Activated naive CD4-positive, alpha-beta T cell treated with anti-CD3 and anti-CD28 coated beads, Interleukin-2, amount 10 ng/mL, durations not matched to agents 7 days and 5 days (primary cell): ENCODE results near the gene PHF19.

Experiments
- CTCF ChIA-PET: fragments of 350-600 bp; sonication (Branson Sonifier 250); formaldehyde crosslinking; loops from one replicate; lab custom pipeline; 2021; ENCODE audit warnings: antibody characterized with exemption; lab: Charles Lee
- DNase-seq: peaks from one replicate; pipeline ENCODE4 v3.0.0-alpha.2; 2020
- H3K27ac Mint-ChIP-seq: one replicate; pipeline ENCODE4 v1.8.0; 2021; ENCODE audit warnings: mild to moderate bottlenecking, moderate library complexity, mixed read lengths
- H3K27me3 Mint-ChIP-seq: one replicate; pipeline ENCODE4 v1.8.0; 2021; ENCODE audit warnings: mild to moderate bottlenecking, mixed read lengths
- H3K36me3 Mint-ChIP-seq: one replicate; pipeline ENCODE4 v1.8.0; 2021; ENCODE audit warnings: mixed read lengths
- H3K4me1 Mint-ChIP-seq: one replicate; pipeline ENCODE4 v1.8.0; 2021; ENCODE audit warnings: mixed read lengths
- H3K4me3 Mint-ChIP-seq: one replicate; pipeline ENCODE4 v1.8.0; 2021; ENCODE audit warnings: mild to moderate bottlenecking, moderate library complexity, mixed read lengths
- H3K9me3 Mint-ChIP-seq: one replicate; pipeline ENCODE4 v1.8.0; 2021; ENCODE audit warnings: mixed read lengths

Gene PHF19

DNA sequence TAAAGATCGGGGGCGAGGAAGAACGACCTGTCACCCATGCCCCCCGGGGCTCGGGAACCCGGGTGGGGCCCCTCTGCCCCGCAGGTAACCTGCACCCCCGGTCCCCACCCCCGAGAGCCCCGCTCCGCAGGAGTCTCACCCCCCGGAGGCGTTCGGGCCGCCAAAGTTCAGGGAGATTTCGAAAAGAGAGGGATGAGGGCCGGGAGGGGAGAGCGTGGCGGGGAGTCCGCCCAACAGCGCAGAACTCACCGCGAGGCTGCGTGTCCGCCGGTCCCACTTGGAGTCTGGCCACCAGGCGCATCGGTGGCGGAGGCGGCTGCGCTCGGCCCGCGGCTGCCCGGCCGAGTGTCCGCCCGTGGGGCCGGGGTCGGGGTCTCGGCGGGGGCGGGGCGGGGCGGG, at the start of gene PHF19:
Gene PHF19, minus strand, starts transcription at position 347 of the 399 bp plus-strand sequence. CDS start 2,447 bp downstream, outside the sequence.
- Mint-ChIP-seq H3K27ac (peak within 1 kb of the TSS; percentile 95), H3K4me3 (peak within 1 kb of the TSS; percentile 82), H3K36me3 (peaks cover 61% of the 10 kb centered on the region), H3K9me3 (no peaks in the 10 kb centered on the region), H3K4me1 (peaks cover 84% of the 10 kb centered on the region), H3K27me3 (no peaks in the 10 kb centered on the region)
- DNase-seq = peak; percentile 69
- CTCF ChIA-PET = interaction anchor here (1.7 to 11.3 kb wide), 2 partner anchors 20 to 60 kb away, joined by 4 to 83 read pairs; no protein-coding TSS in a partner anchor

- Mint-ChIP-seq H3K36me3 (peaks cover 54% of the 10 kb centered on the region), H3K27ac (peak within 1 kb of the TSS; percentile 94), H3K4me1 (peaks cover 86% of the 10 kb centered on the region), H3K9me3 (no peaks in the 10 kb centered on the region), H3K27me3 (no peaks in the 10 kb centered on the region), H3K4me3 (peak within 1 kb of the TSS; percentile 84)
- CTCF ChIA-PET = interaction anchor here (0.7 to 3.8 kb wide), 11 partner anchors 10 to 58 kb away, joined by 3 to 18 read pairs (median 6); no protein-coding TSS in a partner anchor
- DNase-seq = peak; percentile 56
Measured at GRCh38 chr9:120926397-120926928, 49.5 kb upstream of the PHF19 start, which contains the start of gene TRAF1. TSS of gene TRAF1 (minus strand) at chr9:120926796. CDS start at chr9:120926075, 721 bp downstream.

- peak; percentile 66 for DNase-seq
- peaks cover 86% of the 10 kb centered on the region for H3K4me1 Mint-ChIP-seq
- peak overlapping the region; percentile 84 for H3K4me3 Mint-ChIP-seq
- CTCF ChIA-PET = interaction anchor here (0.7 to 3.8 kb wide), 11 partner anchors 8 to 57 kb away, joined by 3 to 18 read pairs (median 6); no protein-coding TSS in a partner anchor
- peak overlapping the region; percentile 94 for H3K27ac Mint-ChIP-seq
- peaks cover 57% of the 10 kb centered on the region for H3K36me3 Mint-ChIP-seq
- H3K9me3 Mint-ChIP-seq = no peaks in the 10 kb centered on the region
- H3K27me3 Mint-ChIP-seq = no peaks in the 10 kb centered on the region
Measured at GRCh38 chr9:120925535-120926396, 48.8 kb upstream of the PHF19 start.

DNA sequence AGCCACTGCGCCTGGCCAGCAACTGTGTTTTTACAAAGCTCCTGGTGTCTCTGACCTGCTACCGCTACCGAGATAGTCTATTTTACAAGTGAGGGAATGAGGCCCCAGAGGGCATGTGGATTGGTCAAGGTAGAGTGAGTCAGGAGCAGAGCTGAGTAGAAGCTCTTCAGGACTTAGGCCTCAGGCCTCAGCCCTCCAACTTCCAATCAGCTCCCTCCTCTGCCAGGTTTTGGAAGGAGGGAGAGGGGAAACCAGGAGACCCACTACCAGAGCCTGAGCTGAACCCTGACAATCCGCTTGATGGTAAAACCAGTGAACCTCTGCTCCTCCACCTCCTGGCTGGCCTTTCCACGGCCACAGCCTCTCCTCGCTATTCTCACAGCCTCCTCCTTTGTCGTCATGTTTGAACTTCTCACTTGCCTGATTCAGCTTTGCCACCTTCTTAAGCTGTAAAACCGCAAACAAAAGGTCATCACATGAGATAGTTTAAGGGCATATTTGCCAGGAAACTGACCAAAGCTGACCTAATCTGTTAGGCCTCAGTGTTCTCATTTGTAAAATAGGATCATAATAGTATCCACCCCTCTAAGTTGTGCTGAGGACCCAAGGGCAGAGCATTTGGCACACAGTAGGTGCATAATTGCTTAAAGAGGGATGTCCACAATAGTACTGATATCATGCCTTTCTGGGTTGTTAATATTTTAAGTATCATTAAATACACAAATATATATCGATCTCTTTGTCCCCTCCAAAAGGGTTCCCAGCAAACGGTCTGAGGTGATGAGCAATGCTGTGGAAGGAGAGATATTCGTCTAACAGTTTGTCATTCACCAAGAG, 47.9 kb upstream of the PHF19 start:
- H3K4me3 Mint-ChIP-seq = peak overlapping the region; percentile 84
- H3K36me3 Mint-ChIP-seq = peaks cover 65% of the 10 kb centered on the region
- no peak for DNase-seq
- no peaks in the 10 kb centered on the region for H3K9me3 Mint-ChIP-seq
- CTCF ChIA-PET = interaction anchor here (0.9 to 3.8 kb wide), 7 partner anchors 9 to 147 kb away, joined by 3 to 18 read pairs (median 4); no protein-coding TSS in a partner anchor
- peaks cover 87% of the 10 kb centered on the region for H3K4me1 Mint-ChIP-seq
- H3K27me3 Mint-ChIP-seq = no peaks in the 10 kb centered on the region
- H3K27ac Mint-ChIP-seq = peak overlapping the region; percentile 94

- Mint-ChIP-seq H3K27ac (peak overlapping the region; percentile 94), H3K4me3 (peak overlapping the region; percentile 84), H3K4me1 (peaks cover 87% of the 10 kb centered on the region), H3K9me3 (no peaks in the 10 kb centered on the region), H3K27me3 (no peaks in the 10 kb centered on the region), H3K36me3 (peaks cover 77% of the 10 kb centered on the region)
- CTCF ChIA-PET = interaction anchor here (0.9 to 3.8 kb wide), 9 partner anchors 8 to 148 kb away, joined by 3 to 18 read pairs (median 3); no protein-coding TSS in a partner anchor
- no peak for DNase-seq
Measured at GRCh38 chr9:120923620-120924328, 46.8 kb upstream of the PHF19 start.

GRCh38 chr9:120922404-120923195, 45.6 kb upstream of the PHF19 start:
- Mint-ChIP-seq H3K27me3 (no peaks in the 10 kb centered on the region), H3K4me3 (peak overlapping the region; percentile 84)
- DNase-seq = no peak

DNA sequence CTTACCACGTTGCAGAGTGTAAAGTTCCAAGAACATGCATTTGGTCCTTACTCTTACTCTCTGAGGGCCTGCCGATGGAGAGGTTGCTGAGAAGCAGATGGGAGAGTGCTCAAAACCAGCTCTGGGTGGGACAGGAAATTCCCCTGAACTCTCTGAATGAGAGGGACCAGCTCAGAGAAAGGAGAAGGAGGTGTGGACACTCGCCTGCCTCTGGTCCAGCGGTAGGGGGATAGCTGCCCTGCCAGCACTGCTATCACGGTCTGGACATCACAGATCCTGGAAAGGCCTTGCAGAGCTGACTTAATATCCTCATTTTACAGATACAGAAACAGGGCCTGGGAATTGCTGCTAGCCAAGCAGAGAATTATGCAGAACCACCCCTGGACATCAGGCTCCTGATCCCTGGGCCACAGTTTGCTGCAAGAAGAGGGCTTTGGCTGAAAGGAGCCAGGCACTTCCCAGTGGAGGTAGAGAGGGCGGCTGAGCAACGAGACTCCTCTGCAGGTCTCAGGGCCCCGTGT, 44.7 kb upstream of the PHF19 start:
- DNase-seq = no peak
- Mint-ChIP-seq H3K4me3 (peak overlapping the region; percentile 84), H3K27me3 (no peaks in the 10 kb centered on the region), H3K9me3 (peaks cover 7% of the 10 kb centered on the region), H3K36me3 (peaks cover 89% of the 10 kb centered on the region), H3K27ac (peak overlapping the region; percentile 94), H3K4me1 (peaks cover 88% of the 10 kb centered on the region)
- CTCF ChIA-PET = interaction anchor here (1.1 kb wide), 1 partner anchor 52 kb away, joined by 5 read pairs; no protein-coding TSS in a partner anchor

More at GRCh38 chr9:120922404-120923195, 45.6 kb upstream of the PHF19 start:
- peaks cover 3% of the 10 kb centered on the region for H3K9me3 Mint-ChIP-seq
- H3K4me1 Mint-ChIP-seq = peaks cover 88% of the 10 kb centered on the region
- H3K36me3 Mint-ChIP-seq = peaks cover 83% of the 10 kb centered on the region
- H3K27ac Mint-ChIP-seq = peak overlapping the region; percentile 94
- CTCF ChIA-PET = interaction anchor here (1.0 to 1.3 kb wide), 5 partner anchors 15 to 53 kb away, joined by 3 to 7 read pairs (median 3); no protein-coding TSS in a partner anchor

- Mint-ChIP-seq H3K4me3 (peak overlapping the region; percentile 53), H3K27me3 (no peaks in the 10 kb centered on the region), H3K4me1 (peaks cover 88% of the 10 kb centered on the region), H3K27ac (peak overlapping the region; percentile 94), H3K36me3 (peaks cover 90% of the 10 kb centered on the region), H3K9me3 (peaks cover 7% of the 10 kb centered on the region)
- CTCF ChIA-PET = no interaction called here
- DNase-seq = no peak
Measured at GRCh38 chr9:120920806-120921178, 43.8 kb upstream of the PHF19 start.

GRCh38 chr9:120919843-120920805, 43.1 kb upstream of the PHF19 start:
- Mint-ChIP-seq H3K9me3 (peaks cover 7% of the 10 kb centered on the region), H3K27ac (peak overlapping the region; percentile 87), H3K4me3 (peak overlapping the region; percentile 53), H3K4me1 (peaks cover 92% of the 10 kb centered on the region), H3K36me3 (peaks cover 87% of the 10 kb centered on the region), H3K27me3 (no peaks in the 10 kb centered on the region)
- DNase-seq = no peak
- CTCF ChIA-PET = interaction anchor here (1.0 to 1.2 kb wide), 2 partner anchors 17 to 50 kb away, joined by 3 read pairs; no protein-coding TSS in a partner anchor

DNA sequence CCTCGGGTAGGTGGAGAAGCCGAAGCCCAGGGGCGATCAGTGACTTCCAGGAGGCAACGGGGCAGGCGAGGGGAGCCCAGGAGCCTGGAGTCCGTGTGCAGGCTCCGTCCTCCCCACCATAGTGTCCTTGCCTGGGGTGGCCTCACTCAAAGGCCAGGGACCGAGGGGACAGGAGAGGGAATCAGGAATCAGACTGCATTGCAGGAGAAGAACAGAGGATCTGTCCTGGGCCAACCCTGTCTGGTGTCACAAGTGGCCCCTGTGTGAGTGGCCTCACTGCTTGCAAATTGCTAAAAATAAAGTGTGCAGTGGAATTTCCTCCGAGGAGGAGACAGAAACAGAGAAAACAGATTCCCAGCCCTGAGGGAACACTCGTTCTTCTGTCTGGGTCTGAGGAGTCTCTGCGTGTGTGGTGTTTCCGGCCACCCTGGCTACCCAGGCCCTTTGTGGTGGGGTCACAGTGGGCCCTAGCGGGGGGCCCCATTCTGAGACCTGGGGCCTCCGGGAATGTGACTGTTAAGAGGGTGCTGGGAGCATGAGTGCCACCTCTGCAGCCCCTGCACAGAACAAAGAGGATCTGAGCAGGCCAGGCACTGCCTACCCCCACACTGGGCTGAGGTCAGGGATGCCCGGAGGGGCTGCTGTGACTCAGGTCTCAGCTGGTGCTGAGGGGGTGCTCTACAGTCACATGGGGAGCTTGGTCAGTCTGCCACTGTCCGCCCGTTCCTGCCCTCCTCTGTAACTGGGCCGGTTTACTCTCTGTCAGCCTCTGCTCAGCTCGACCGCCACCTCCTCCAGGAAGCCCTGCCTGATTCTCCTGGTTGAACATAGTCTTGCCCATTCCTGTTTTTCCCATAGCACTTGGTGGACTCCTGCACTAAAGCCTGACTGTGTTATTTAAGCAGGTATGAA, 42.2 kb upstream of the PHF19 start:
- Mint-ChIP-seq H3K27me3 (no peaks in the 10 kb centered on the region), H3K36me3 (peaks cover 88% of the 10 kb centered on the region), H3K4me3 (peak overlapping the region; percentile 53), H3K27ac (peak overlapping the region; percentile 87), H3K9me3 (peaks cover 7% of the 10 kb centered on the region), H3K4me1 (peaks cover 91% of the 10 kb centered on the region)
- CTCF ChIA-PET = interaction anchor here (1.0 to 1.2 kb wide), 2 partner anchors 18 to 49 kb away, joined by 3 read pairs; no protein-coding TSS in a partner anchor
- DNase-seq = no peak
